ENCODE data around the gene TMEM187.

Gene TMEM187

GRCh38 chrX:153926858-153927671 lies 45.5 kb upstream of the TMEM187 start:
- no peak for TF ChIP-seq FOXP2 (optimal IDR thresholded peaks at IDR 0.05; ENCODE audit: control extremely low read depth, extremely low read length, insufficient read depth)
- no peak for TF ChIP-seq EZH2 (IDR thresholded peaks at IDR 0.05)
- no peak; the same call in 1 of the 2 replicates for TF ChIP-seq POLR2AphosphoS5 (IDR thresholded peaks at IDR 0.05; ENCODE audit: borderline replicate concordance, low read depth, low read length)
- Histone ChIP-seq H3K9me3 (ENCODE audit: low read depth, low read length) (no peaks in the 10 kb centered on the region), H3K27ac (peak overlapping the region; percentile 94), H3K36me3 (ENCODE audit: insufficient read depth, low read length) (peaks cover 4% of the 10 kb centered on the region; the same call in 1 of the 2 replicates), H3K9ac (ENCODE audit: insufficient read length) (peak overlapping the region; percentile 95), H3K4me3 (peak overlapping the region; percentile 81)
- DNase-seq (ENCODE audit: low read depth, low spot score) = peak; percentile 64

- DNase-seq (ENCODE audit: low read depth, low spot score) = no peak
- Histone ChIP-seq H3K4me3 (peak overlapping the region; percentile 81), H3K27ac (peak overlapping the region; percentile 94), H3K36me3 (ENCODE audit: insufficient read depth, low read length) (peaks cover 5% of the 10 kb centered on the region; the same call in 1 of the 2 replicates), H3K9me3 (ENCODE audit: low read depth, low read length) (no peaks in the 10 kb centered on the region), H3K9ac (ENCODE audit: insufficient read length) (peak overlapping the region; percentile 95)
- no peak for TF ChIP-seq POLR2AphosphoS5 (IDR thresholded peaks at IDR 0.05; ENCODE audit: borderline replicate concordance, low read depth, low read length)
- no peak for TF ChIP-seq EZH2 (IDR thresholded peaks at IDR 0.05)
- TF ChIP-seq FOXP2 (optimal IDR thresholded peaks at IDR 0.05; ENCODE audit: control extremely low read depth, extremely low read length, insufficient read depth) = no peak
These were observed 45.0 kb upstream of the TMEM187 start for GRCh38 chrX:153927672-153927921.

- Histone ChIP-seq H3K9ac (ENCODE audit: insufficient read length) (peak overlapping the region; percentile 95), H3K9me3 (ENCODE audit: low read depth, low read length) (no peaks in the 10 kb centered on the region), H3K4me3 (peak overlapping the region; percentile 81), H3K27ac (peak overlapping the region; percentile 94), H3K36me3 (ENCODE audit: insufficient read depth, low read length) (peaks cover 5% of the 10 kb centered on the region; the same call in 1 of the 2 replicates)
- no peak for TF ChIP-seq EZH2 (IDR thresholded peaks at IDR 0.05)
- peak; percentile 78 for TF ChIP-seq FOXP2 (optimal IDR thresholded peaks at IDR 0.05; ENCODE audit: control extremely low read depth, extremely low read length, insufficient read depth)
- peak; percentile 80 for TF ChIP-seq POLR2AphosphoS5 (IDR thresholded peaks at IDR 0.05; ENCODE audit: borderline replicate concordance, low read depth, low read length)
- peak; percentile 69 for DNase-seq (ENCODE audit: low read depth, low spot score)
These were observed 44.4 kb upstream of the TMEM187 start for GRCh38 chrX:153927922-153928760.

GRCh38 chrX:153928846-153929245 lies 43.7 kb upstream of the TMEM187 start:
- H3K9ac ChIP-seq (ENCODE audit: insufficient read length) = no peak overlapping the region
- H3K36me3 ChIP-seq (ENCODE audit: insufficient read depth, low read length) = peaks cover 5% of the 10 kb centered on the region; the same call in 1 of the 2 replicates
- TF ChIP-seq EZH2 (IDR thresholded peaks at IDR 0.05) (no peak), POLR2AphosphoS5 (IDR thresholded peaks at IDR 0.05; ENCODE audit: borderline replicate concordance, low read depth, low read length) (no peak), FOXP2 (optimal IDR thresholded peaks at IDR 0.05; ENCODE audit: control extremely low read depth, extremely low read length, insufficient read depth) (no peak)
- no peak overlapping the region for H3K27ac ChIP-seq
- H3K9me3 ChIP-seq (ENCODE audit: low read depth, low read length) = no peaks in the 10 kb centered on the region
- DNase-seq (ENCODE audit: low read depth, low spot score) = no peak
- H3K4me3 ChIP-seq = peak overlapping the region; percentile 69

GRCh38 chrX:153929576-153929975 lies 43.0 kb upstream of the TMEM187 start:
- Histone ChIP-seq H3K9me3 (ENCODE audit: low read depth, low read length) (no peaks in the 10 kb centered on the region), H3K36me3 (ENCODE audit: insufficient read depth, low read length) (peaks cover 5% of the 10 kb centered on the region; the same call in 1 of the 2 replicates), H3K27ac (peak overlapping the region; percentile 10; the same call in 1 of the 2 replicates), H3K9ac (ENCODE audit: insufficient read length) (no peak overlapping the region), H3K4me3 (no peak overlapping the region)
- no peak for DNase-seq (ENCODE audit: low read depth, low spot score)
- TF ChIP-seq EZH2 (IDR thresholded peaks at IDR 0.05) = no peak
- no peak for TF ChIP-seq POLR2AphosphoS5 (IDR thresholded peaks at IDR 0.05; ENCODE audit: borderline replicate concordance, low read depth, low read length)
- TF ChIP-seq FOXP2 (optimal IDR thresholded peaks at IDR 0.05; ENCODE audit: control extremely low read depth, extremely low read length, insufficient read depth) = no peak

- H3K9ac ChIP-seq (ENCODE audit: insufficient read length) = no peak overlapping the region
- no peak for DNase-seq (ENCODE audit: low read depth, low spot score)
- no peak overlapping the region for H3K27ac ChIP-seq
- TF ChIP-seq POLR2AphosphoS5 (IDR thresholded peaks at IDR 0.05; ENCODE audit: borderline replicate concordance, low read depth, low read length) (no peak), EZH2 (IDR thresholded peaks at IDR 0.05) (no peak), FOXP2 (optimal IDR thresholded peaks at IDR 0.05; ENCODE audit: control extremely low read depth, extremely low read length, insufficient read depth) (no peak)
- peaks cover 5% of the 10 kb centered on the region; the same call in 1 of the 2 replicates for H3K36me3 ChIP-seq (ENCODE audit: insufficient read depth, low read length)
- H3K4me3 ChIP-seq = no peak overlapping the region
- H3K9me3 ChIP-seq (ENCODE audit: low read depth, low read length) = no peaks in the 10 kb centered on the region
These were observed 42.3 kb upstream of the TMEM187 start for GRCh38 chrX:153930011-153930910.

- H3K27ac ChIP-seq = no peak overlapping the region
- H3K36me3 ChIP-seq (ENCODE audit: insufficient read depth, low read length) = peaks cover 5% of the 10 kb centered on the region; the same call in 1 of the 2 replicates
- no peak overlapping the region for H3K4me3 ChIP-seq
- no peak for DNase-seq (ENCODE audit: low read depth, low spot score)
- no peaks in the 10 kb centered on the region for H3K9me3 ChIP-seq (ENCODE audit: low read depth, low read length)
- TF ChIP-seq FOXP2 (optimal IDR thresholded peaks at IDR 0.05; ENCODE audit: control extremely low read depth, extremely low read length, insufficient read depth) = no peak
- TF ChIP-seq EZH2 (IDR thresholded peaks at IDR 0.05) = no peak
- no peak for TF ChIP-seq POLR2AphosphoS5 (IDR thresholded peaks at IDR 0.05; ENCODE audit: borderline replicate concordance, low read depth, low read length)
- no peak overlapping the region for H3K9ac ChIP-seq (ENCODE audit: insufficient read length)
These were observed 41.4 kb upstream of the TMEM187 start for GRCh38 chrX:153931151-153931550.

Data from SK-N-MC (cell line).